WTC11 (cell line): Measurements from ENCODE around the gene PDHB. TPM values are rescaled to one million over a fixed set of nuclear protein-coding genes. Genes with fewer than 3 reads are reported as not detected.

ENCODE experiments used
- ATAC-seq: fragments of 200-7000 bp; cut with Tn5 transposase; 2 replicates; pipeline ENCODE4 v1.10.0; 2021; ENCODE audit warnings: mild to moderate bottlenecking, moderate library complexity
- CTCF ChIA-PET: fragments of 300-600 bp; sonication (Branson Sonifier 250); formaldehyde crosslinking; loops from one replicate; lab custom pipeline; 2021; ENCODE audit warnings: antibody characterized with exemption; lab: Charles Lee
- POLR2A ChIA-PET: fragments of 350-600 bp; sonication (Branson Sonifier 250); formaldehyde crosslinking; loops from one replicate; lab custom pipeline; 2021; ENCODE audit warnings: antibody characterized with exemption; lab: Charles Lee
- DNase-seq: peaks from one replicate; pipeline ENCODE4 v3.0.0; 2021; ENCODE audit warnings: low spot score
- H3K27ac Mint-ChIP-seq: 2 replicates; pipeline ENCODE4 v1.8.0; 2021; ENCODE audit warnings: mixed read lengths
- H3K27me3 Mint-ChIP-seq: 2 replicates; pipeline ENCODE4 v1.8.0; 2021; ENCODE audit warnings: low read depth, mild to moderate bottlenecking, moderate library complexity, mixed read lengths
- H3K36me3 Mint-ChIP-seq: 2 replicates; pipeline ENCODE4 v1.8.0; 2021; ENCODE audit warnings: mixed read lengths
- H3K4me1 Mint-ChIP-seq: 2 replicates; pipeline ENCODE4 v1.8.0; 2022; ENCODE audit warnings: mixed read lengths
- H3K4me3 Mint-ChIP-seq: 2 replicates; pipeline ENCODE4 v1.8.0; 2021; ENCODE audit warnings: mild to moderate bottlenecking, moderate library complexity, mixed read lengths
- H3K9me3 Mint-ChIP-seq: 2 replicates; pipeline ENCODE4 v1.8.0; 2021; ENCODE audit warnings: mixed read lengths
- ATF1 ChIP-seq: sonication (generic); formaldehyde crosslinking; IDR thresholded peaks from 2 replicates; pipeline ENCODE4 v1.8.1; 2023; ENCODE audit warnings: mild to moderate bottlenecking, moderate library complexity, missing genetic modification reagents
- ATF3 ChIP-seq: sonication (generic); formaldehyde crosslinking; conservative IDR thresholded peaks from 2 replicates; pipeline ENCODE4 v1.8.1; 2022; ENCODE audit warnings: mild to moderate bottlenecking, missing genetic modification reagents
- CBFB ChIP-seq: sonication (generic); formaldehyde crosslinking; IDR thresholded peaks from 2 replicates; pipeline ENCODE4 v1.8.1; 2022; ENCODE audit warnings: mild to moderate bottlenecking, low read depth, missing genetic modification reagents
- CDX4 ChIP-seq: fragments of 250-450 bp; sonication (Bioruptor Pico); IDR thresholded peaks from 2 replicates; pipeline ENCODE4 v1.9.0; 2021; ENCODE audit warnings: moderate library complexity, mild to moderate bottlenecking, inconsistent platforms, borderline replicate concordance
- E2F5 ChIP-seq: sonication (generic); formaldehyde crosslinking; IDR thresholded peaks from 2 replicates; pipeline ENCODE4 v1.8.1; 2022; ENCODE audit warnings: mild to moderate bottlenecking, moderate library complexity, missing genetic modification reagents
- EMX1 ChIP-seq: fragments of 250-450 bp; sonication (Bioruptor Pico); IDR thresholded peaks from 2 replicates; pipeline ENCODE4 v1.8.0; 2021; ENCODE audit warnings: mild to moderate bottlenecking
- FOXP4 ChIP-seq: sonication (generic); formaldehyde crosslinking; IDR thresholded peaks from 2 replicates; pipeline ENCODE4 v1.8.0; 2022; ENCODE audit warnings: mild to moderate bottlenecking, missing genetic modification reagents
- GRHL2 ChIP-seq: fragments of 250-450 bp; sonication (Bioruptor Pico); IDR thresholded peaks from 2 replicates; pipeline ENCODE4 v1.8.0; 2022; ENCODE audit warnings: mild to moderate bottlenecking, moderate library complexity; ENCODE audit not compliant: insufficient replicate concordance, severe bottlenecking
- HMGXB4 ChIP-seq: sonication (generic); formaldehyde crosslinking; IDR thresholded peaks from 2 replicates; pipeline ENCODE4 v1.8.1; 2023; ENCODE audit warnings: mild to moderate bottlenecking, moderate library complexity, missing genetic modification reagents
- JUN ChIP-seq: sonication (generic); formaldehyde crosslinking; IDR thresholded peaks from 2 replicates; pipeline ENCODE4 v1.8.0; 2023; ENCODE audit warnings: mild to moderate bottlenecking, missing genetic modification reagents
- KAT7 ChIP-seq: sonication (generic); formaldehyde crosslinking; IDR thresholded peaks from 2 replicates; pipeline ENCODE4 v1.8.1; 2023; ENCODE audit warnings: missing genetic modification reagents, mild to moderate bottlenecking, borderline replicate concordance
- NFYB ChIP-seq: sonication (generic); formaldehyde crosslinking; conservative IDR thresholded peaks from 2 replicates; pipeline ENCODE4 v1.8.0; 2022; ENCODE audit warnings: low read depth, missing genetic modification reagents
- RORB ChIP-seq: fragments of 250-450 bp; sonication (Bioruptor Pico); IDR thresholded peaks from 2 replicates; pipeline ENCODE4 v1.9.0; 2021; ENCODE audit warnings: mild to moderate bottlenecking
- SP1 ChIP-seq: sonication (generic); formaldehyde crosslinking; conservative IDR thresholded peaks from 2 replicates; pipeline ENCODE4 v1.8.1; 2022; ENCODE audit warnings: missing genetic modification reagents
- TCF7 ChIP-seq: sonication (generic); formaldehyde crosslinking; IDR thresholded peaks from 2 replicates; pipeline ENCODE4 v1.8.0; 2022; ENCODE audit warnings: mild to moderate bottlenecking, low read depth, missing genetic modification reagents, moderate library complexity
- TEAD4 ChIP-seq: sonication (generic); formaldehyde crosslinking; IDR thresholded peaks from 2 replicates; pipeline ENCODE4 v1.8.0; 2022; ENCODE audit warnings: mild to moderate bottlenecking, missing genetic modification reagents
- TP53 ChIP-seq: sonication (generic); formaldehyde crosslinking; IDR thresholded peaks from 2 replicates; pipeline ENCODE4 v1.8.1; 2023; ENCODE audit warnings: mild to moderate bottlenecking, missing genetic modification reagents
- USF1 ChIP-seq: sonication (generic); formaldehyde crosslinking; IDR thresholded peaks from 2 replicates; pipeline ENCODE4 v1.8.0; 2022; ENCODE audit warnings: mild to moderate bottlenecking, missing genetic modification reagents
- ZNF232 ChIP-seq: sonication (generic); formaldehyde crosslinking; IDR thresholded peaks from 2 replicates; pipeline ENCODE4 v1.8.0; 2022; ENCODE audit warnings: mild to moderate bottlenecking, missing genetic modification reagents
- ZNF671 ChIP-seq: fragments of 250-450 bp; sonication (Bioruptor Pico); IDR thresholded peaks from 2 replicates; pipeline ENCODE4 v1.8.0; 2021; ENCODE audit warnings: mild to moderate bottlenecking
- total RNA-seq: library from RNA; stranded (reverse); gene quantifications from 3 replicates; pipeline ENCODE4 v1.2.3, GENCODE V29; 2021

PDHB gene
- total RNA-seq, 1 experiment from 2014 or later: 131 TPM

GRCh38 chr3:58470363-58471024 is 36.9 kb upstream of the PDHB start:
- ChIA-PET POLR2A (interaction anchor here (0.7 kb wide), 1 partner anchor 194 kb away, joined by 3 read pairs; no protein-coding TSS in a partner anchor), CTCF (interaction anchor here (0.9 to 1.2 kb wide), 4 partner anchors 22 to 96 kb away, joined by 3 to 5 read pairs (median 3); partner anchors contain the start of gene KCTD6)
- Mint-ChIP-seq H3K27me3 (no peaks in the 10 kb centered on the region), H3K4me1 (peaks cover 31% of the 10 kb centered on the region), H3K4me3 (no peak overlapping the region), H3K9me3 (no peaks in the 10 kb centered on the region), H3K36me3 (no peaks in the 10 kb centered on the region), H3K27ac (no peak overlapping the region; the same call in 1 of the 2 replicates)
- ATAC-seq: peak; percentile 47; the same call in 1 of the 2 replicates
- DNase-seq: no peak
- no peak for TF ChIP-seq ATF1 (CRISPR knock-in tag)
- TF ChIP-seq KAT7: no peak
- TF ChIP-seq CDX4 (CRISPR knock-in tag): no peak
- TF ChIP-seq USF1 (CRISPR knock-in tag): no peak
- TF ChIP-seq CBFB (CRISPR knock-in tag): no peak
- no peak for TF ChIP-seq TP53 (CRISPR knock-in tag)
- no peak for TF ChIP-seq ZNF232 (CRISPR knock-in tag)
- no peak for TF ChIP-seq ZNF671 (CRISPR knock-in tag)

GRCh38 chr3:58469096-58469495 is 35.5 kb upstream of the PDHB start:
- POLR2A ChIA-PET: no interaction called here
- ATAC-seq (no peak), DNase-seq (no peak)
- TF ChIP-seq EMX1 (no peak), SP1 (CRISPR knock-in tag) (no peak), TEAD4 (CRISPR knock-in tag) (no peak), E2F5 (CRISPR knock-in tag) (no peak), HMGXB4 (CRISPR knock-in tag) (no peak), RORB (CRISPR knock-in tag) (no peak), NFYB (CRISPR knock-in tag) (no peak), FOXP4 (CRISPR knock-in tag) (no peak), TCF7 (no peak), GRHL2 (no peak), JUN (CRISPR knock-in tag) (no peak), ATF3 (CRISPR knock-in tag) (no peak)
- H3K4me1 Mint-ChIP-seq: peaks cover 26% of the 10 kb centered on the region
- no peaks in the 10 kb centered on the region for H3K36me3 Mint-ChIP-seq
- CTCF ChIA-PET: no interaction called here
- no peak overlapping the region for H3K27ac Mint-ChIP-seq
- no peak overlapping the region for H3K4me3 Mint-ChIP-seq
- no peaks in the 10 kb centered on the region for H3K9me3 Mint-ChIP-seq
- H3K27me3 Mint-ChIP-seq: no peaks in the 10 kb centered on the region
